Thyroid gland (tissue), 4 donors: ENCODE data around the gene KIRREL3. TPM values are rescaled to one million over a fixed set of nuclear protein-coding genes. Genes with fewer than 3 reads are reported as not detected.

Source experiments
- DNase-seq, 2 donors: peaks; one replicate each; pipeline ENCODE4 v3.0.0-alpha.2; 2019
- H3K27ac ChIP-seq, 3 donors: fragments of 200-600 bp; sonication (generic); 1 replicate in 2 of 3; 2 replicates in 1 of 3; pipeline ENCODE4 v1.5.1; 2016 to 2019; ENCODE audit warnings: mild to moderate bottlenecking in 1 of 3, moderate library complexity in 1 of 3
- H3K27me3 ChIP-seq: fragments of 200-600 bp; sonication (generic); one replicate; pipeline ENCODE4 v1.5.1; 2019
- H3K36me3 ChIP-seq, 2 donors: fragments of 200-600 bp; sonication (generic); one replicate each; pipeline ENCODE4 v1.5.1; 2016 to 2019
- H3K4me1 ChIP-seq, 2 donors: fragments of 200-600 bp; sonication (generic); one replicate each; pipeline ENCODE4 v1.5.1; 2017 to 2019
- H3K4me3 ChIP-seq, 3 donors: fragments of 200-600 bp; sonication (generic); replicated peaks in 1 of 3; 1 replicate in 2 of 3; 2 replicates in 1 of 3; pipeline ENCODE4 v1.5.1; 2016; ENCODE audit warnings: mild to moderate bottlenecking in 1 of 3
- H3K9me3 ChIP-seq: fragments of 200-600 bp; sonication (generic); one replicate; pipeline ENCODE4 v1.5.1; 2017
- CTCF ChIP-seq, 6 experiments: fragments of 200-600 bp in 3 of 6; fragments of 450-650 bp in 3 of 6; sonication (generic) in 3 of 6; IDR thresholded peaks; one replicate each; pipeline ENCODE4 v1.5.1; 2016 to 2019; ENCODE audit warnings: antibody characterized with exemption in 6 of 6, mild to moderate bottlenecking in 2 of 6, inconsistent platforms in 1 of 6, moderate library complexity in 1 of 6
- POLR2A ChIP-seq, 2 donors: fragments of 450-650 bp; IDR thresholded peaks; one replicate each; pipeline ENCODE4 v1.6.1; 2017; ENCODE audit warnings: antibody characterized with exemption in 2 of 2, mild to moderate bottlenecking in 2 of 2, moderate library complexity in 1 of 2
- WGBS, 2 donors: methylation state at CpG; one replicate each; pipeline ENCODE4 v1.1.5; 2017; 5-methylcytosine and 5-hydroxymethylcytosine counted together
- intact Hi-C: fragments of 100-400 bp; cut with DNase I; formaldehyde crosslinking; loops from one replicate; pipeline ENCODE4 v1.15.1; 2023
- total RNA-seq, 4 donors: library from RNA; depleted of rRNA; stranded (reverse); fragments of >200 nt; gene quantifications; one replicate each; pipeline ENCODE4 v1.2.3, GENCODE V29; 2016

KIRREL3 gene
- total RNA-seq, 4 donors from 2014 or later = 0.78 TPM; not detected in 3

GRCh38 chr11:126645186-126645585 is 355.4 kb downstream of the KIRREL3 start:
- WGBS, 2 donors = 83 to 89% methylated on average over 7 of the region's 7 CpGs
- H3K4me1 ChIP-seq = no peaks in the 10 kb centered on the region
- H3K4me3 ChIP-seq = no peak overlapping the region
- no peaks in the 10 kb centered on the region for H3K36me3 ChIP-seq
- intact Hi-C loops = no loop called here
- H3K9me3 ChIP-seq = no peaks in the 10 kb centered on the region
- TF ChIP-seq POLR2A (IDR thresholded peaks at IDR 0.05) = no peak
- TF ChIP-seq CTCF (IDR thresholded peaks at IDR 0.05) = no peak
- H3K27me3 ChIP-seq = no peaks in the 10 kb centered on the region
- no peak for DNase-seq
- H3K27ac ChIP-seq = no peak overlapping the region

- Histone ChIP-seq H3K4me1 (no peaks in the 10 kb centered on the region), H3K9me3 (no peaks in the 10 kb centered on the region), H3K27ac (no peak overlapping the region), H3K27me3 (no peaks in the 10 kb centered on the region), H3K36me3 (no peaks in the 10 kb centered on the region), H3K4me3 (no peak overlapping the region)
- no peak for DNase-seq
- TF ChIP-seq POLR2A (IDR thresholded peaks at IDR 0.05) (no peak), CTCF (IDR thresholded peaks at IDR 0.05) (no peak)
- 85 to 86% methylated on average over 12 of the region's 12 CpGs for WGBS, 2 donors
- intact Hi-C loops = no loop called here
These were observed 360.4 kb downstream of the KIRREL3 start for GRCh38 chr11:126640186-126640585.

GRCh38 chr11:126639692-126640091 is 360.9 kb downstream of the KIRREL3 start:
- no peak overlapping the region for H3K4me3 ChIP-seq
- no peaks in the 10 kb centered on the region for H3K9me3 ChIP-seq
- H3K27me3 ChIP-seq = no peaks in the 10 kb centered on the region
- no peak for DNase-seq
- H3K4me1 ChIP-seq = no peaks in the 10 kb centered on the region
- H3K27ac ChIP-seq = no peak overlapping the region
- TF ChIP-seq POLR2A (IDR thresholded peaks at IDR 0.05) (no peak), CTCF (IDR thresholded peaks at IDR 0.05) (no peak)
- 89 to 95% methylated on average over 3 of the region's 3 CpGs for WGBS, 2 donors
- intact Hi-C loops = no loop called here
- no peaks in the 10 kb centered on the region for H3K36me3 ChIP-seq

GRCh38 chr11:126638648-126639047 is 361.9 kb downstream of the KIRREL3 start:
- Histone ChIP-seq H3K4me3 (no peak overlapping the region), H3K4me1 (no peaks in the 10 kb centered on the region), H3K27ac (no peak overlapping the region), H3K36me3 (no peaks in the 10 kb centered on the region), H3K27me3 (no peaks in the 10 kb centered on the region), H3K9me3 (no peaks in the 10 kb centered on the region)
- intact Hi-C loops = no loop called here
- DNase-seq = no peak
- WGBS, 2 donors = 72 to 75% methylated on average over 5 of the region's 5 CpGs
- TF ChIP-seq POLR2A (IDR thresholded peaks at IDR 0.05) (no peak), CTCF (IDR thresholded peaks at IDR 0.05) (no peak)

- intact Hi-C loops = no loop called here
- no peak overlapping the region for H3K4me3 ChIP-seq
- H3K4me1 ChIP-seq = no peaks in the 10 kb centered on the region
- TF ChIP-seq POLR2A (IDR thresholded peaks at IDR 0.05) (no peak), CTCF (IDR thresholded peaks at IDR 0.05) (no peak)
- no peaks in the 10 kb centered on the region for H3K9me3 ChIP-seq
- no peaks in the 10 kb centered on the region for H3K36me3 ChIP-seq
- H3K27ac ChIP-seq = no peak overlapping the region
- 72 to 73% methylated on average over 2 of the region's 2 CpGs for WGBS, 2 donors
- no peaks in the 10 kb centered on the region for H3K27me3 ChIP-seq
- DNase-seq = no peak
These were observed 362.8 kb downstream of the KIRREL3 start for GRCh38 chr11:126637795-126638175.
